ENCODE results near the gene TAPT1.

GRCh38 chr4:16206848-16207247, 19.4 kb downstream of the TAPT1 start:
- TF ChIP-seq CTCF (IDR thresholded peaks at IDR 0.05; ENCODE audit: low read length): no peak
- TF ChIP-seq EZH2 (IDR thresholded peaks at IDR 0.05; ENCODE audit: borderline replicate concordance, low read length): no peak

All from OCI-LY1 (cell line).